Choroid plexus epithelial cell (primary cell): ENCODE data around the gene WDR91.

Source experiments
- DNase-seq: peaks from one replicate; pipeline ENCODE4 v3.0.0-alpha.2; 2010; ENCODE audit warnings: low read depth
- H3K4me3 ChIP-seq: 2 replicates; pipeline ENCODE4 v1.5.1; 2011; ENCODE audit warnings: low read depth, mild to moderate bottlenecking, control low read depth, low read length, moderate library complexity
- TF ChIP-seq, protein P1 (sequence below): conservative IDR thresholded peaks from 2 replicates; pipeline ENCODE4 v1.5.1; 2011; ENCODE audit warnings: low read depth, mild to moderate bottlenecking, control low read depth, inconsistent platforms, low read length, moderate library complexity

The WDR91 gene

GRCh38 chr7:135197906-135198655 lies 13.2 kb downstream of the WDR91 start:
- DNase-seq, result no peak
- TF ChIP-seq, protein P1, sequence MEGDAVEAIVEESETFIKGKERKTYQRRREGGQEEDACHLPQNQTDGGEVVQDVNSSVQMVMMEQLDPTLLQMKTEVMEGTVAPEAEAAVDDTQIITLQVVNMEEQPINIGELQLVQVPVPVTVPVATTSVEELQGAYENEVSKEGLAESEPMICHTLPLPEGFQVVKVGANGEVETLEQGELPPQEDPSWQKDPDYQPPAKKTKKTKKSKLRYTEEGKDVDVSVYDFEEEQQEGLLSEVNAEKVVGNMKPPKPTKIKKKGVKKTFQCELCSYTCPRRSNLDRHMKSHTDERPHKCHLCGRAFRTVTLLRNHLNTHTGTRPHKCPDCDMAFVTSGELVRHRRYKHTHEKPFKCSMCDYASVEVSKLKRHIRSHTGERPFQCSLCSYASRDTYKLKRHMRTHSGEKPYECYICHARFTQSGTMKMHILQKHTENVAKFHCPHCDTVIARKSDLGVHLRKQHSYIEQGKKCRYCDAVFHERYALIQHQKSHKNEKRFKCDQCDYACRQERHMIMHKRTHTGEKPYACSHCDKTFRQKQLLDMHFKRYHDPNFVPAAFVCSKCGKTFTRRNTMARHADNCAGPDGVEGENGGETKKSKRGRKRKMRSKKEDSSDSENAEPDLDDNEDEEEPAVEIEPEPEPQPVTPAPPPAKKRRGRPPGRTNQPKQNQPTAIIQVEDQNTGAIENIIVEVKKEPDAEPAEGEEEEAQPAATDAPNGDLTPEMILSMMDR, result no peak
- H3K4me3 ChIP-seq, result no peak overlapping the region

DNA sequence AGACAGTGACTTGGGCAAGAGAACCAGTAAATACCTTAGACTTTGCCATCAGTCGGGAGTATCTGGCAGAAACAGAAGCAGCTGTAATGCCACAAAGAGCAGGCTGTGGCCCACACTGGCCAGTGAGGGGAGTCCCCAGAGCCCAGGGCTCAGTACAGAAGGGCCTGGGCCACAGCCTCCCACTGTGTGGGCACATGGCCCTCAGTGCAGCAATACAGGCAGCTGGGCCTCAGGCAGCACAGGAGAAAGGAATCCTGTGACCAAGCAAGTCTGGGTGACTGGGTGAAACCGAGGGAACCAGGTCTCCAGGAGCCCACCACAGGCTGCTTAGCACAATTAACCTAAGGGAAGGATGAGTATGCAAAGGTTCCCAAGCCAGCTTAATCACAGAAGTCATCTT lies 14.0 kb downstream of the WDR91 start:
- TF ChIP-seq, protein P1, result no peak
- H3K4me3 ChIP-seq, result no peak overlapping the region
- DNase-seq, result no peak

- no peak overlapping the region for H3K4me3 ChIP-seq
- DNase-seq, result no peak
- TF ChIP-seq, protein P1, result no peak
Measured at GRCh38 chr7:135195968-135196629, 15.2 kb downstream of the WDR91 start.

DNA sequence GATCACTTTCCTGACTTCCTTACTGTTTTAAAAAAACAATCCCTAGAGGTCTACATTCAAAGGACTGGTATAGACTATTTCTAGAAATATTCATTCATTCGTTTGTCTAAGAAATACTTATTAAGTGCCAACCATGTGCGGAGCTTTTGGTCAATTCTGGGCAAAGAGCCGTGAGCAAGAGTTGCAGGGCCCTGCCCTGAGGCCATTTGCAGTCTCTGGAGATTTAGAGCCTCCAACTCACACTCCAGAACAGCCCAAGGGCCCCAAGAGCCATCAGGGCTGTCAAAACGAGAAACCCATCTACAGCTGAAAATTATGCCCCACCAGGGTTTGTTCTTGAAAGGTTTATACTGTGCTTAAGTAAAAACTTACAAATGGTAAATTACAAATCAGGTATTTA lies 16.2 kb downstream of the WDR91 start:
- TF ChIP-seq, protein P1, result no peak
- no peak for DNase-seq
- H3K4me3 ChIP-seq, result no peak overlapping the region

DNA sequence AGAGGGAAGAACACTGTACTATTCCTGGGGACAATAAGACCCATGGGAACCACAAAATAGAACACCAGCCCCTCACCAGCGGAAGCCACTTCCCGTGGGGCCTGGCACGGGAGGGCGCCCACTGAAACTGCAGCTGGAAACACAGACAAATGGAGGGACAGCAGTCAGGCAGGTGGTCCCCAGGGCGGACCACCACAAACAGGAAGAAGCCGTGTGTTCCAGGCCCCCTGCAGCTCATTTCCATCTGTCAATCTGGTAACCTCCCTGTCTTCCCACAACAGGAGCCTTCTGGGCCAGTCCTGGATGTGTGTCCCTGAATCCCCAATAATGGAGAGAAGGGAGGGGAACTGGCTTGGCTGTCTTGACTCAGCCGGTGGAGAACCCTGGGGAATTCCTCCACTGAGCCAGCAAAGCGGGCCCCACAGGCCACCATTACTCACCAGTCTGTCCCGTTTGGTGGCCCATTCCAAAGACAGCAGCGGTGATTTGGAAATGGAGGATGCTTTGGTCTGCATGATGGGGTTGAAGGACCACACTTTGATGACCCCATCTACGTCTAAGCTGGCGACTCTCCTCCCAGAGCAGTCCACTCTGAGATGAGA lies 16.7 kb downstream of the WDR91 start:
- TF ChIP-seq, protein P1, result no peak
- no peak overlapping the region for H3K4me3 ChIP-seq
- no peak for DNase-seq

DNA sequence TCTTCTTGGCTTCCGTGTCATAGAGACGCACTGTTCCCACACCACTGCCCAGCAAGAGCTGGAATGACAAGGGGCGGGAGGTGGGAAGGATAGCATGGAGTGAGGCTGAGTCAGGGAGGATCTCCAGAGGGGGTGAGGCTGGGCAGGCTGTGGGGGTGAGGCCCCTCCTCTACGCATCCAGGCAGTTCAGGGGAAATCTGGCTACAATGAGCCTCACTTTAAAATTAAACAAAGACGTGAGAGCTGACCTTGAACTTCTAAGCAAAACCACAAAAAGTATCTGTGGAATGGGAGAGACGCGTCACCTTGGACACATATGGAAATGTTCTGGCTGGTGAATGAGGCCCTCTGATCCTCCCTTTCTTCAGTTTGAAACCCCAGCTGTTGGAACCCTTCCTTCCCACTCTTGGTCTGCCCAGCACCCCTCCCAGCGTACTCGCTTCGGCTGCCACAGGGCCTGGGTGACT lies 17.7 kb downstream of the WDR91 start:
- H3K4me3 ChIP-seq, result no peak overlapping the region
- TF ChIP-seq, protein P1, result no peak
- DNase-seq, result peak; percentile 96
